ENCODE data around the gene ASTN2.

Gene ASTN2

DNA sequence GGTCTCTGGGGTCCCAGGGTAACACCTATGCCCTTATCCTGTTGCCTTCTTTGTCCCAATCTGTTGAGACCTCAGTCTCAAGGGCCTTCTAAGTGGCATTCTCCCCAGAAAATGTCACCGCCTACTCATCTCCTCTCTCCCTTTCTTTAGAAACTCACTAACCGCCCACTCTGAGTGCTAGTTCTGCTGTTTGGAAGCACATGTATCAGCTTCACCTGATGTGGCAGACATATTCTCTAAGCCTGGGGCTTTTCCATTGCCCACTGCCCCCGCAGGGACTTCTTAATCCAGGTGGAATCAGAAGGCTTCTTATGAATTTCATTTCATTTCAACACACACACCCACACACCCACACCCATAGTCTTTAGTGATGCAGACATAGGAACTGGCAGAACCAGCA lies 165.1 kb downstream of the ASTN2 start:
- DNase-seq (ENCODE audit: low read depth) = no peak

DNA sequence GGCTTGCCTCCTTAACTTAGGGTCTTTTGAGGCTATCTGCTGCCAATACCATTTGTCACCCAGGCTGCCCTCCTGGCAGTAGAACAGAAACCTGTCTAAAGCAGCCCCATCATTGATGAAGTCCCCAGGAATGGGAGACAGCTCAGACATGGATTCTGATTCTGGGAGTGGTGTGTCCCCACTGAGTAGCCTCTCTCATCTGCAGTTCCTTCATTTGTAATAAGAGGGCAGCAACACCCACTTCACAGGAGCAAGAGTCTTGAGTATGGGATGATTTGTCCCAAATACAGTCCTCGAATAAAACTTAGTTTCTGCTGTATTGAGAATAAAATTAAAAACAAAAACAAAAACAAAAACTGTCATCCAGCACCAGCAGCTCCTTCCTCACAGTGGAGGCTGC lies 167.6 kb downstream of the ASTN2 start:
- DNase-seq (ENCODE audit: low read depth) = no peak

DNA sequence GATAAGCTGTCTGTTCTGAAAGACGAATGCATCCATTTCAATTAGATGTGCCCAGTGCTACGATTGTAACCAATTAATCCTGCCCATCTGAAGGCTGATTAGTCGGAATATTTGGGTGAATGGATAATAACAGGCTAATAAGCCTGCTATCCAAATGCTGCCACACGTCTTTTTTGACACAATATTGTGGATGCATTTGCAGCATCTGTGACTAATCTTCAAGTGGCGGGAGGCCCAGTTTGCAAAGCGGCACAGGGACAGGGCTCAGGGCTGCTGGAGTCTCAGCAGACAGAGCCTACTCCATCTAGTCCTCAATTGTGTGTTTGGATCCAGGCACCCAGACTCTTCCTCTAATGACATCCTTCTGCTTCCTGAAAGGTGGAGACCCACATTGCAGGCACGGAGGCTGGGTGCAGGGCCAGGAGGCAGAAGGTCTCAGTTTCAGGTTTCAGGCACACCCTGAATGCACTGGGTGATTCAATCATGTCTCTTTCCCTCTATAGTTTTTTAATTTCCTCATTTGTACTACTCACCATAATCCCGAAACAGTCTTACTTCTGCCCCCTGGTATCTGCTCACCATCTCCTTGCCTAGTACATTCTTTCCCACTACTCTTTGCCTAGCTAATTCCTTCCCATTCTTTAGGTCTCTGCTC lies 169.6 kb downstream of the ASTN2 start:
- no peak for DNase-seq (ENCODE audit: low read depth)

DNA sequence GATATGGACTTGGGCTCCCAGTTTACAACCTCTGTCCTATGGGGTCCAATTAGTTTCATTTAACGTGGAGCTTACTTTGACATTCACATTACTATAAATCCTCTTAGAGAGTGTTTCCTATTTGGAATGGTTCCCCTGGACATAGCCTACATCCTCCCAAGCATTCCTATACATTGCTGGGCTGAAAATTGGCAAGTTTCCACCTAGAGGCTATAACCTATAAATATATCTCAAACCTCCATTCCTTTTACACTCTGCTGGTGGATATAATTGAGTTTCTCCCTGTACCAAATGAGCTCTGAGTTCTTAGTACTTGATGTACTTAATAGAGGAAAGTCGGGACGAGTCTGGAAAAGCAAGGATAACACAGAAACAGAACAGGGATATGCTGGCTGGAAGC lies 172.8 kb downstream of the ASTN2 start:
- no peak for DNase-seq (ENCODE audit: low read depth)

DNA sequence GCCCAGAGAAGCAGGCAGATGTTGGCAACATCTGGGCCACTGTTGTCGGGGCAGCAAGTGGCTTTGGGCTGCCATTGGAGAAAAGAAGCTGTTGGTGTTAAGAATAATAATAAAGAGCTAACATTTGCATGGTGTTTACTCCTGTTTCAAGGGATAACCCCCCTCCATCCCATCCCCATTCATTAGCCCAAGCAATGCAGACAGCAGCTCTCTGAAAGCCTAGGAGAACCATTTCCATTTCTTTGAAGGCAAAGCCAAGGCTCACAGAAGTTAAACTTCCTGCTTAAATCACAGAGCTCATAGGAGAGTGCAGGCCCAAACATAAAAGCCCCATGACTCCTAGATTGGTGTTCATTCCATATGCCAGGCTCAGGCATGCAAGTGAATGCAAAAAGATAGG lies 175.4 kb downstream of the ASTN2 start:
- DNase-seq (ENCODE audit: low read depth) = no peak

DNA sequence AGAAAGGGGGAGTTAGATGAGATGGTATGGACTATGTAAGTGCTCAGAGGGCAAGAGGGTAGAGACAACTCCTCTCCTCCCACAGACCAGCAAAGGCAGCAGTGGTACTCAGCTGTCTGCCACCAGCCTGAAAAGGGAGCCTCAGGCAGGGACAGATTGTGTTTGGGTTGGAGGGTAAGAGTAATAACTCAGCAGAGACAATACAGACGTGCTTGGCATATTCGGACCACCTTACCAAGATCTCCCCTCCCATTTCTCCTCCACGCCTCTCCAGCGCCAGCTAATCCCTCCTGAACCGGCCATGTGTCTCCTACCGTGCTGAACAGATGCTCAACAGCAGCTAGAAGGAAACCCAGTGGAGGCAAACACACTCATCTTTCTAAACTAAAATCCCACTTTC lies 180.8 kb downstream of the ASTN2 start:
- no peak for DNase-seq (ENCODE audit: low read depth)

DNA sequence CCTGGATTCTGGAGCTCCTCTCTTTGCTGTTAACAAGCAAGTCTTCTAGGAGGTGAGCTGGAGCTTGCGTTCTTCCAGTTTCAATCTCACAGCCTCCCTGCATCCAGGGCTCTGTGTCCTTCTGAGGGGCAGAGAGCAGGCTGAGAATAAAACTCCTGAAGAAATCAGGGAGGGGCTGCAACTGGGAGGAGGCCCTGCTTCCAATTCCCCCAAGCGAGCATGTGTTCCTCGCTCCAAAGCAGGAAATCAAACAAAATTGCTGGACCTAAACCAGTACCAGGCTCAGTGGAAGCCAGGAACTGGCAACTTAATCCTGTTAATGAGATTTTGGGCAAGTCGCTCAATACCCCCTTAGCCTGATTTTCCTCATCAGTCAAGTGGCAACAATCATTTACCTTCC lies 181.8 kb downstream of the ASTN2 start:
- DNase-seq (ENCODE audit: low read depth) = no peak

DNA sequence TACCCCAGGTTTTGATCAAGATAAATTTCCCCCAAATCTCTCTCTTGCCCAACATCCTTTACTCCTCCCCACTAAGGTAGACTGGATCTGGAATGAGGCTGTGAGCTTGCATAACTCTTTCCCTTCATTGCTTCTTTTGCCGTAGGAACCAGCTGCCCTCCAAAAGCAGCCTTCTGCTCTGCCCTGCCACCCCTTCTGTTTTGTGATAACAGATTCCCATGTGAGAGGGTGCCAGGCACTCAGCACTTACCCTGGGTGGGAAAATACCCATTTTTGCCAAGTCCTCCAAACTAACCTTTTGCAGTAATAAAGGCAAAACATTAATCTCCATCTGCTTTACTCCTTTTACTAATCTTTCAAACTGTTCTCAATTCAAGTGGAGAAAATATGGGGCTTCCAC lies 182.6 kb downstream of the ASTN2 start:
- DNase-seq (ENCODE audit: low read depth) = no peak

DNA sequence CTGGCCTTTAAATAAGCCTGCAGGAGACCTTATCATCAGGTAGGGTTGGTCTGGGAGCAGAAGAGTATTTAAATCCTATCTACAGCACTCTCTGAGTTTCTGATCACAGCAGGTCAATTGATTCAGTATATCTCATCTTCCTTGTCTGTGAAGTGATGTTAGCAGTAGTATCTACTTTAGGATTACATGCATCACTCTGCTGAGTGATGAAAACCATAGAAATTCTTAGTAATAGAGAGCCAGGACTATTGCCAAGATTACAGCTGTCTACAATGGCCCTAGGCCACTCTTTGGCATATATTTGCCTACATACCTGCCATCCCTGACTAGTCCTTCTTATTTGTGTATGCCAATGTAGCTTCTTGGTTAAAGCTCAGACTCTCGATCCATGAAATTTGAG lies 183.8 kb downstream of the ASTN2 start:
- DNase-seq (ENCODE audit: low read depth) = no peak

DNA sequence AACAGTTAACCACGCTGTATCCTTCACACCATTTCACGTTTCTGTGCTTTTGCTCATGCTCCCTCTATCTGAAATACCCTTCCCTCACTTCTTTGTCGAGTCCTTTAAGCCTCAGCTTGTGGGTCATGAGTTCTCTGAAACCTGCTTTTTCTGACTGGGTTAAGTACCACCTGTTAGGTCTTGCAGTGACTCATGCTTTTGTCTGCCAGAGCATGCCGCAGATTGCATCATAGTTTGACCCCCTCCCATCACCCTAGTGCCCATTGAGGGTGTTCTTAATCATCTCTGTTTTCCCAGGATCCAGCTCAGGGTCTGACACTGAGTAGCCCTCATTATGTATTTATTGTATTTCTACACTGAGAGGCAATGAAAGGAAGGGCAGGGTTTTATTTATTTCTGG lies 190.2 kb downstream of the ASTN2 start:
- DNase-seq (ENCODE audit: low read depth) = no peak

DNA sequence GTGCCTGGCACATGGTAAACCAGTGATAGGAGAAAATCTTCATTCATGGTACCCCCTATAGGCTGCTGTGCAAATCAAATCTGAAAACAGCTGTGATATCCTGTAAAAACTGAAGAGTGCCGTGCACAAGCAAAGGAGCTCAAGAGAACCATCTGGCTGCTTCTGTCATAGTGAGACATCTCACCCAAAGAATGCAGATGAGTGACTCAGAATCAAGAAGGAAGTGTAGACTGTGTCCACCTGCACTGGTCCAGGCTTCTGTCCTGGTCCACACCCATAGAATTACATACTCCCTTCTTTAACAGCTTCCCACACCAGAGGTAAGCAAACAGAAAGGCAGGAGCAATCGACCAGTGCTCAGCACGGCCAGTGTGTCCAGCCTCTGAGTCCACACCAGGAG lies 195.9 kb downstream of the ASTN2 start:
- no peak for DNase-seq (ENCODE audit: low read depth)

DNA sequence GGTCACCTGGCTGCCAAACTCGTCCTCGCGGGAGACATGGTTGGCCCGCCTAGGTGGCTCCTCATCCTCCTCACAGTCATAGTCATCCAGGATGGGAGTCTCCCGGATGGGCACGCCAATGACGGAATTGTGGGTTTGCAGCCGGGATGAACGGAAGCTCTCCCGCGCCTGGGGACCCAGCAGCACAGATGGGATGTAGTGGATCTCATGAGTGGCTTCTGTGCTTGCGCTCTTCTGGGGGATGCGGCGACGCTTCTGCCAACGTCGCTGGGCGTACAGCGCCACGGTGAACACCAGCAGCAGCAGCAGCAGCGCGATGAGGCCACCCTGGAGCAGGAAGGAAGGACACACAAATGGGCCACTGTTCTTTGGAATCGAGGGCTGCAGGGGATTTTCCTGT lies 200.4 kb downstream of the ASTN2 start:
- DNase-seq (ENCODE audit: low read depth) = no peak

DNA sequence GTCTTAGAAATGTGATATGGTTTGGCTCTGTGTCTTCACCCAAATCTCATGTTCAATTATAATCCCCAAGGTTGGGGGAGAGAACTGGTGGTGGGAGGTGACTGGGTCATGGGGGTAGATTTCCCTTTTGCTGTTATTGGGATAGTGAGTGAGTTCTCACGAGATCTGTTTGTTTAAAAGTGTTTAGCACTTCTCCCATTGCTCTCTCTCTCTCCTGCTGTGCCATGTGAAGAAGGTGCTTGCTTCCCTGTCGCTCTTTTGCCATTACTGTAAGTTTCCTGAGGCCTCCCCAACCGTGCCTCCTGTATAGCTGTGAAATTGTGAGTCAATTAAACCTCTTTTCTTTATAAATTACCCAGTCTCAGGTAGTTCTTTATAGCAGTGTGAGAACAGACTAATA lies 203.6 kb downstream of the ASTN2 start:
- no peak for DNase-seq (ENCODE audit: low read depth)

DNA sequence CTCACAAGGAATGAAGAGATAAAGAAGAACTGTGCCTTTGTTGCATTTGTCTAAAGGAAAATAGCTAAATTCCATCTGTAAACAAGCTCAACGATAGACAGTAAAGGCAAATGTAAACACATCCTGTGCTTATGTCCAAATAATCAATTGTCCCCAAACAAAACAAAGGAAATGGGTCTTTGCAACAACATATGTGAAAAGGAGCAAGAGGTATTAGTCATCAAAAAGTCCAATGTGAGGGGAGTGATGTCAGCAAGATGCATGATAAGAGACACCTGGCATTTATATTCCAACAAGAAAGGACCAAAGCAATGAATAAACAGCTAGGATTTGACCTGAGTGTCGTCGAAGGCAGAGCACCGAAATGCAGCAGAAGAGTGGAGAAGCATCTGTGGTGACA lies 209.1 kb downstream of the ASTN2 start:
- no peak for DNase-seq (ENCODE audit: low read depth)

DNA sequence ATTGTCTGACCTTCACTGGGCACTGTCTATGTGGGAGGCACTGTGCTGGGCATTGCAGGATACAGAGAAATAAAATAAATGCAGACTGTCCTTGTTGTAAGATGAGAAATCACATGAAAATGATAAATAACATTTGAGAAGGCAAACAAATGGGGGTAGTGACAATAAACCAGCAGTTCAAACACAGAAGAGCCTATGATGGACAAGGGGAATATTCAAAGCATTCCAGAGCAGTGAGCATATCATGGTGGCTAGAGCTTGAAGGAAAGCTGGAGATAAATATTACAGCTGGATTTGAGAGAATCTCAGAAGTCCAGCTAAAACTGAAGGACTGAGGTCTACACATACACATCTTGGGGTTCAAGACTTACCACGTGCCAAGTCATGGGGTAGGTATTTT lies 209.9 kb downstream of the ASTN2 start:
- DNase-seq (ENCODE audit: low read depth) = no peak

DNA sequence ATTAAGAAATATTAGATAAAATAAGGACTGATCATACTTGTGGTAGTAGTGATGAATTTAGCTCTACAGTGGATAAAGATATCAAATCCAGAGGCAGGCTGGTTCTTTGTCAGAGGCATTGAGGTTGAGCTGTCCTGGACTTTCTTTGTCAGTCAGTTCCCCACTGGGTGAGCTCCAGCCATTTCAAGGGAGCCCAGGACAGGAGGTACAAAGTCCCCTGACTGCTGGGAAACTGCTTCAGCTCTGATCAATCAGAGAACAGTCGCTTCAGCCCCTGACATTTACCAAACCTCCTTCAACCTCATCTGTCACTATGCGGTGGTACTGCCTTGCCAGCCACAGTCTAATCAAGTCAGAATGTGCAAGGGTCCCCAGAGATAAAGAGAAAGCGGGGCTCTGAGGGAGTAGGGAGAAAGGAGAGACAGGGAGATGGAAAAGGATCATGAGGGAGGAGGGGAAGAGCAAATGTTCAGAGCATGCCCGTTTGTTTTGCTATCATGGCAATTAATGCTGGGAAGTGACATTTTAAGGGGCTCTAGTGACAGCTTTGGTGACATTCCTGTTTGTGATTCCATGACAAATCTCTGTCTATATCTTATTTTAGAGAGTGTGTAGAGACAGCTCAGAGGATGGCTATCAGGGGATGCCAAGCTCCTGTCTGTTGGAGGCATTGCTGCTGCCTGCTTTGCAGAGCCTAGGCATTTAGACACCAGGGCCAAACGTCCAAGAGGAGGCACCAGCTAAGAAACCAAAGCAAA lies 223.2 kb downstream of the ASTN2 start:
- DNase-seq (ENCODE audit: low read depth) = no peak

DNA sequence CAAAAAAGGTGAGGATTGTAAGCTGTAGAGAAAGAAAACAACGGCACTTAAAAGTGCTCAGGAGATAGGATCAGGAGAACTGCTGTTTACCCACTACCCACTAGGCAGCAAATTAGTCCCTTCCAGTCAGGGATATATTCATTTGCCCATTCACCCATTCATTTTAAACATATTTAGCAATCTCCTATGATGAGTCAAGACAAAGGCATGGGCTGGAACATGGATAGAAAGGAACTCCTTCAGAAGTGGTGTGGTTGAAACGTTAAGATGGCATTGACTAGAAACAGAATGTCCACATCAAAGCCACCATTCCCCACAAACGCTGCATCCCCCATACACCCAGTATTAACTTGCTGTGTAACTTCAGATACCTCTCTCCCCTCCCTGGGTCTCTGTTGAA lies 225.7 kb downstream of the ASTN2 start:
- no peak for DNase-seq (ENCODE audit: low read depth)

DNA sequence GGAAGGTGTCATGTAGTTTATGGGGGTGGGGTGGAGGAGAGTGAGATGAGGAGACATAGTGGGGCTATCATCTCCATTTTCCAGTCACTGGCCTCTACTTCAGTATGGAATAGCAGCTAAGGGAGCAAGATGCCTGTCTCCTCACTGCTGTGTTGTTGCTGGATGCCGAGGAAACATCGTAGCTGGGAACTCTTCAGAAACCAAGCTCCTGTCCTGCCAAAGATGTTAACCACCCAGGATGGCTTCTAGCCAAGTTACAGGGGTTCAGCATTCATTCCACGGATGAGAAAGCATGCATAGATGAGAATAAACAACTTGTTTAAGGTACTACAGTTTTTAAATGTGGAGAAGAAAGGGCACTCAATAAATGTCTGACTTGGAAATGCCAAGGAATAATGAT lies 226.5 kb downstream of the ASTN2 start:
- no peak for DNase-seq (ENCODE audit: low read depth)

DNA sequence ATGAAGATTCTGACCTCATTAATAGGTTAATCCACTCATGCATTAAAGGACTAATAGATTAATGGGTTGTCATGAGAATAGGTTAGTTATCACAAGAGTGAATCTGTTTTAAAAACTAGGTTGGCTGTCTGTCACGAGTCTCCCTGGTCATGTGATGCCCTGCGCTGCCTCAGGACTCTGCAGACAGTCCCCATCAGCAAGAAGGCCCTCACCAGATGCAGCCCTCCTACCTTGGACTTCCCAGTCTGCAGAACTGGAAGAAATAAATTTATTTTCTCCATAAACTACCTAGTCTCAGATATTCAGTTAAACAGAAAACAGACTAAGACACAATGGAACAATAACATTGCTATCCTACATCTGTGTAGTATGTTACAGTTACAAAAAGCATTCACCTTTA lies 227.4 kb downstream of the ASTN2 start:
- no peak for DNase-seq (ENCODE audit: low read depth)

DNA sequence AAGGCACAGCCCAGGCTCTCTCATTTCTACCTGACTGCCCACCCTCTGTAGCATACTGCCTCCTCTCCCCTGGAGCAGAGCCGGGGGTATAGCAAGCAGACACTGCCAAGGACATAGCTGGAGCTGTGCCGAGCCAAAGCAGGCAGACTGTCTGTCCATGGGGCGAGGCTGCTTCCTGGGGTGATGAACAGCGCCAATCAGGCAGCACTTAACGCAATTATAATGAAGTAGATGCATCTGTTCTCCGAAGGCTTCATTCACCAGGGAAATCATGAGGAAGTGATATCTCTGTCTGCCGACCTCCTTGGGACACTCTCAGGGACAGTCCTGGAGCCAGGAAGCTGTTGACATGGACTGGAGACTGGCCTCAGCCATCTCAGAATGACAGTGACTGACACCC lies 230.7 kb downstream of the ASTN2 start:
- DNase-seq (ENCODE audit: low read depth) = no peak

DNA sequence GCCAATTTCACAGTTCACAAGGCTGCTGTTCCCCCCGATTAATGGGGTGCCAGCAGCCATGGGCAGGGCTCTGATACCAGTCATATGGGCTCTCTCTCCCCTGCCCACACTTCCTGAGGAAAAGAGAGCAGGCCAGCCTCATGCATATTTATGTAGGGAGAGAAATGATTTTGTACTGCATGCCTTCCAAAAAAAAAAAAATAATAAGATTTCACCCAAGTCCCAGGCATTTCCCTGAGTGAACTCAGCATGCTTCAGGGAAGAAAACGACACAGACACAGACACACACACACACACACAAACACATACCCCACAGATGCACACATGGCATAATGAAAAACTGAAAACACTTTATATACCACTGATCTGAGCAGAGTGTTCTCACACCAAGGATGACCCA lies 232.8 kb downstream of the ASTN2 start:
- no peak for DNase-seq (ENCODE audit: low read depth)

DNA sequence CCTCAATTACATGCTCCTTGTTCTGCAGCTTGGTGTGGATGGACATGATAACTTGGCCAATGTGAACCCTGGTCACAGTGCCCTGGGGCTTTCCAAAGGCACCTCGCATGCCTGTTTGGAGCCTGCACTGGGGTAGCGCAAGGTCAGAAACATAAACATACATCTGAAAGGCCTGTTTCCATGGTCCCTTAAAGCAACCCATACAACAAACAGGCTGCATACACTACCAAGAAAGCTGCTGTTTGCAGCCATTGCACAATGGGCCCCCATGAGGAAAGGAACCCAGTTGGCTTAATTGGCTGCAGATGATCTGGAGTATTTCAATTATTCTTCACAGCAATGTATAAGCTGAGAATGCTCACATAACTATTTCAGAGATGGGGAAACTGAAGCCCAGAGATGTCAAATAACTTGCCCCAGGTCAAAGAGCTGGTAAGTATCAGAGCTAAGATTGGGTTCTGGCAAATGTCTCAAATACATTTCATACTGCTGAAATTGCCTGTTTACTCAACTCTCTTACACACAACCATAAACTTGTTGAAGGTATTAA lies 233.9 kb downstream of the ASTN2 start:
- DNase-seq (ENCODE audit: low read depth) = no peak

DNA sequence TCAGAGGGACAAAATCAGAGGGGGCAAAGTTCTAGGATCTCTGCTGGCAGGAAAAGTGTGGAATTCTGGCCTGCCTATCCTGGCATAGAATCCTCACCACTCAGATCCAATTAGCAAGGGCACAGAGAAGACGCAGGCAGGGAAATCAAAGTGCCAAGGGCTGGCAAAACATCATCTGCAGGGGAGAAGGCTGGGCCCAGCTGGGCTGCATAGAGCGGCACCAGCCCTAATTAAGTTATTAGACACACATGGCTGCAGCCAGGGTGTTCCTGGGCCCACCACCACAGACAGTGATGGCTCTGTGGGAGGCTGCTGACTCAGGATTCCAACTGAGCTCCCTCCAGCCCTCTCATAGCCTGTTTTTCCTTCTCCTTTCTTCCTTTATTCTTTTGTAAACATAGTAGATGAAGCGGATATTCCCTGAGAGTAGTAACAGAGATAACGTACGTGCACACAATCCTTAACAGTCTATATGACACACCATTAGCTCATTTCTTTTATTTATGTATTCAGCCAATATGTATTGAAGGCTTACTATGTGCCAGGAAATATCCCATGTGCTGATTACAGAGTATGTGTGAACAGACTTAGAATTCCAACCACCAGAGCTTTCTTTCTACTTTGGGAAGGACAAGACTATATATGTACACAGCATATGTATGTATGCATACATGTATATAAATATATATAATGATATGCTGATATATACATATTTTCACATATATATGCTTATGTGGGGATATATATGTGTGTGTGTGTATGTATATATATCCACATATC lies 236.1 kb downstream of the ASTN2 start:
- DNase-seq (ENCODE audit: low read depth) = no peak

All from stimulated activated CD4-positive, alpha-beta T cell treated with anti-CD3 and anti-CD28 coated beads, Interleukin-2, amount 100 ng/mL, for 4 hours (primary cell).